CD14-positive monocyte (primary cell): Measurements from ENCODE around the gene FOXJ3. TPM values are rescaled to one million over a fixed set of nuclear protein-coding genes. Genes with fewer than 3 reads are reported as not detected.

Experiments
- DNase-seq, 3 donors: peaks; one replicate each; pipeline ENCODE4 v3.0.0-alpha.2; 2011 to 2022
- H2AFZ ChIP-seq: 2 replicates; pipeline ENCODE4 v1.6.0; 2012; ENCODE audit warnings: mild to moderate bottlenecking, low read depth, low read length, inconsistent platforms; ENCODE audit not compliant: insufficient read depth, poor library complexity, severe bottlenecking
- H3K27ac ChIP-seq, 2 donors: 1 replicate in 1 of 2; 2 replicates in 1 of 2; pipeline ENCODE4 v1.5.1; 2012 to 2013; ENCODE audit warnings: low read length in 2 of 2, control low read depth in 1 of 2, inconsistent platforms in 1 of 2, low read depth in 1 of 2, mild to moderate bottlenecking in 1 of 2
- H3K27me3 ChIP-seq, 2 donors: one replicate each; pipeline versions ENCODE4 v1.6.0 to v1.6.1; 2011 to 2013; ENCODE audit warnings: low read length in 2 of 2; ENCODE audit not compliant: control insufficient read depth in 2 of 2, insufficient read depth in 2 of 2
- H3K36me3 ChIP-seq, 2 donors: replicated peaks in 1 of 2; 1 replicate in 1 of 2; 2 replicates in 1 of 2; pipeline versions ENCODE4 v1.5.1 to v1.6.1; 2012 to 2013; ENCODE audit warnings: low read length in 2 of 2, control low read depth in 1 of 2, inconsistent platforms in 1 of 2, mild to moderate bottlenecking in 1 of 2; ENCODE audit not compliant: insufficient read depth in 2 of 2, control insufficient read depth in 1 of 2
- H3K4me1 ChIP-seq, 2 donors: 1 replicate in 1 of 2; 2 replicates in 1 of 2; pipeline versions ENCODE4 v1.5.1 to v1.6.1; 2012 to 2013; ENCODE audit warnings: low read length in 2 of 2, control low read depth in 1 of 2, inconsistent platforms in 1 of 2, mild to moderate bottlenecking in 1 of 2, moderate library complexity in 1 of 2; ENCODE audit not compliant: insufficient read depth in 2 of 2, control insufficient read depth in 1 of 2
- H3K4me2 ChIP-seq: replicated peaks from 2 replicates; pipeline ENCODE3; 2012; ENCODE audit warnings: low read length, moderate library complexity, mild to moderate bottlenecking; ENCODE audit not compliant: poor library complexity, severe bottlenecking; ENCODE audit errors: extremely low read depth
- H3K4me3 ChIP-seq, 3 experiments: fragments of 200-600 bp in 1 of 3; sonication (generic) in 1 of 3; replicated peaks in 1 of 3; 1 replicate in 2 of 3; 2 replicates in 1 of 3; pipeline ENCODE4 v1.5.1; 2011 to 2013; ENCODE audit warnings: low read length in 3 of 3, mild to moderate bottlenecking in 3 of 3, control low read depth in 2 of 3, low read depth in 2 of 3, inconsistent platforms in 1 of 3, moderate library complexity in 1 of 3
- H3K79me2 ChIP-seq: 2 replicates; pipeline ENCODE4 v1.6.0; 2012; ENCODE audit warnings: mild to moderate bottlenecking, control low read depth, inconsistent platforms, low read length, moderate library complexity; ENCODE audit not compliant: insufficient read depth
- H3K9ac ChIP-seq: 2 replicates; pipeline ENCODE4 v1.6.0; 2017; ENCODE audit warnings: low read length, mild to moderate bottlenecking; ENCODE audit not compliant: insufficient read depth, poor library complexity, severe bottlenecking
- H3K9me3 ChIP-seq, 2 donors: replicated peaks in 1 of 2; 1 replicate in 1 of 2; 2 replicates in 1 of 2; pipeline versions ENCODE4 v1.5.1 to v1.6.1; 2012 to 2013; ENCODE audit warnings: low read length in 2 of 2, control low read depth in 1 of 2; ENCODE audit not compliant: control insufficient read depth in 1 of 2, insufficient read depth in 1 of 2
- H4K20me1 ChIP-seq: 2 replicates; pipeline ENCODE4 v1.6.0; 2012; ENCODE audit warnings: mild to moderate bottlenecking, low read length, control low read depth, moderate library complexity; ENCODE audit not compliant: insufficient read depth
- H3K27ac Mint-ChIP-seq, 7 donors: one replicate each; pipeline ENCODE4 v1.8.0; 2020; ENCODE audit warnings: mild to moderate bottlenecking in 7 of 7, mixed read lengths in 7 of 7, moderate library complexity in 6 of 7, inconsistent platforms in 2 of 7
- H3K27me3 Mint-ChIP-seq, 3 donors: one replicate each; pipeline ENCODE4 v1.8.0; 2021 to 2022; ENCODE audit warnings: low read depth in 3 of 3, mild to moderate bottlenecking in 3 of 3, mixed read lengths in 3 of 3, moderate library complexity in 3 of 3, inconsistent platforms in 1 of 3
- H3K36me3 Mint-ChIP-seq, 2 donors: one replicate each; pipeline ENCODE4 v1.8.0; 2020; ENCODE audit warnings: mixed read lengths in 2 of 2, inconsistent platforms in 1 of 2, mild to moderate bottlenecking in 1 of 2
- H3K4me1 Mint-ChIP-seq: one replicate; pipeline ENCODE4 v1.8.0; 2020; ENCODE audit warnings: mild to moderate bottlenecking, mixed read lengths
- H3K4me3 Mint-ChIP-seq, 2 donors: one replicate each; pipeline ENCODE4 v1.8.0; 2020; ENCODE audit warnings: mild to moderate bottlenecking in 2 of 2, mixed read lengths in 2 of 2, moderate library complexity in 1 of 2
- H3K9me3 Mint-ChIP-seq, 7 donors: one replicate each; pipeline ENCODE4 v1.8.0; 2020 to 2022; ENCODE audit warnings: mixed read lengths in 7 of 7, mild to moderate bottlenecking in 6 of 7, moderate library complexity in 6 of 7, inconsistent platforms in 2 of 7
- WGBS: methylation state at CpG from one replicate; pipeline ENCODE4 v1.1.5; 2013; ENCODE audit warnings: missing lambda C conversion rate; ENCODE audit not compliant: insufficient coverage; 5-methylcytosine and 5-hydroxymethylcytosine counted together
- intact Hi-C, 2 donors: fragments of 100-400 bp; cut with micrococcal nuclease; formaldehyde crosslinking; loops; one replicate each; pipeline versions ENCODE4 v1.15.0 to v1.15.1; 2023
- polyA plus RNA-seq, 3 donors: library from polyadenylated mRNA; depleted of rRNA in 1 of 3; unstranded in 2 of 3; stranded (reverse) in 1 of 3; fragments of 300-500 nt in 2 of 3; fragments of >200 nt in 1 of 3; fragmentation: Illumina TruSeq in 2 of 3; gene quantifications; 1 replicate in 2 of 3; 2 replicates in 1 of 3; pipeline ENCODE4 v1.2.3, GENCODE V29; 2012 to 2021
- TF ChIP-seq, protein P1 (sequence below): fragments of 200-600 bp; IDR thresholded peaks from one replicate; pipeline ENCODE4 v1.8.0; 2022; ENCODE audit warnings: antibody characterized with exemption, mild to moderate bottlenecking

The FOXJ3 gene
- polyA plus RNA-seq, 3 donors, result 10.2 to 18.5 (median 18.4) TPM

DNA sequence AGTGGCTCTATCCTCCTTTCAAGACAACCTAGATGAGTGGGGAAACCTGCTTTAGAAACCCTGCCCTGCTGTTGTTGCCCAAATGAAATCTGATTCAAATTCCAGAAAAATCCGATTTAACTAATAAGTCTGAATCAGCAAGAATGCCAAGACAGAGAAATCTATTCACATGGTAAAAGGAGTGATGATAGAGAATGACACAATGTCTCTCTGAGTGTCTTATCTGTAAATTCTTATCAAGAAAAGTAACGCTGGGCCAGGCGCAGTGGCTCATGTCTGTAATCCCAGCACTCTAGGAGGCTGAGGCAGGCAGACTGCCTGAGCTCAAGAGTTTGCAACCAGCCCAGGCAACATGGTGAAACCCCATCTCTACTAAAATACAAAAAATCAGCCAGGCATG, 156.8 kb downstream of the FOXJ3 start:
- intact Hi-C loops, result loop anchor here in 1 of 2 donors (10.0 kb wide), 1 partner anchor 603 kb away; no protein-coding TSS in a partner anchor
- Histone ChIP-seq H2AFZ (no peak overlapping the region), H3K36me3 (peaks cover 16 to 66% of the 10 kb centered on the region in 2 donors), H3K79me2 (no peaks in the 10 kb centered on the region), H3K27ac (no peak overlapping the region), H3K4me3 (no peak overlapping the region), H3K9ac (no peak overlapping the region), H3K4me2 (no peak overlapping the region), H3K27me3 (no peaks in the 10 kb centered on the region), H3K9me3 (no peaks in the 10 kb centered on the region), H4K20me1 (no peaks in the 10 kb centered on the region), H3K4me1 (no peaks in the 10 kb centered on the region)
- no peak overlapping the region for H3K4me3 Mint-ChIP-seq
- H3K27ac Mint-ChIP-seq, result peak overlapping the region in 1 of 7 donors; percentile 55
- no peaks in the 10 kb centered on the region for H3K9me3 Mint-ChIP-seq
- TF ChIP-seq, protein P1, sequence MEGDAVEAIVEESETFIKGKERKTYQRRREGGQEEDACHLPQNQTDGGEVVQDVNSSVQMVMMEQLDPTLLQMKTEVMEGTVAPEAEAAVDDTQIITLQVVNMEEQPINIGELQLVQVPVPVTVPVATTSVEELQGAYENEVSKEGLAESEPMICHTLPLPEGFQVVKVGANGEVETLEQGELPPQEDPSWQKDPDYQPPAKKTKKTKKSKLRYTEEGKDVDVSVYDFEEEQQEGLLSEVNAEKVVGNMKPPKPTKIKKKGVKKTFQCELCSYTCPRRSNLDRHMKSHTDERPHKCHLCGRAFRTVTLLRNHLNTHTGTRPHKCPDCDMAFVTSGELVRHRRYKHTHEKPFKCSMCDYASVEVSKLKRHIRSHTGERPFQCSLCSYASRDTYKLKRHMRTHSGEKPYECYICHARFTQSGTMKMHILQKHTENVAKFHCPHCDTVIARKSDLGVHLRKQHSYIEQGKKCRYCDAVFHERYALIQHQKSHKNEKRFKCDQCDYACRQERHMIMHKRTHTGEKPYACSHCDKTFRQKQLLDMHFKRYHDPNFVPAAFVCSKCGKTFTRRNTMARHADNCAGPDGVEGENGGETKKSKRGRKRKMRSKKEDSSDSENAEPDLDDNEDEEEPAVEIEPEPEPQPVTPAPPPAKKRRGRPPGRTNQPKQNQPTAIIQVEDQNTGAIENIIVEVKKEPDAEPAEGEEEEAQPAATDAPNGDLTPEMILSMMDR, result no peak
- peaks cover 0 to 2% (median 0%) of the 10 kb centered on the region in 3 donors for H3K27me3 Mint-ChIP-seq
- WGBS, result 100% methylated on average over 1 of the region's 3 CpGs
- DNase-seq, result no peak
- no peaks in the 10 kb centered on the region for H3K4me1 Mint-ChIP-seq
- peaks cover 39 to 42% of the 10 kb centered on the region in 2 donors for H3K36me3 Mint-ChIP-seq

DNA sequence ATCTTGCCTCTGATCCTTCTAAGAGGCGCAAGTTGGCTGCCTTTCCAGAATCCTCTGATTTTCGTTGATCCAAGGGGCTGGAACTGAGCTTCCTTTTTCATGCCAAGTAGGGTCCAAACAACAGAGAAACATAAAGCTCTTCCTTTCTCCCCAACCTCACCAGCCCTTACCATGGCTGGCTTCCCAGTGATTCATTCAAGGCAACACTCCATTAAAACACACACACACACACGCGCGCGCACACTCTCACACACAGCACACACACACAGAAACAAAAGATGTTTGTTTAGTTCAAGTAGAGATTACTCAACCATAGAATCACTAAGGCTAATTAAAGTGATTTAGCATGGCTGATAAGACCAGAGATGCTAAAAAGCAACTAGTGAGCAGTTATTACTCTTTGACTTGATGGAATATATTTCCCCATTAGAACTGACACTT, 157.5 kb downstream of the FOXJ3 start:
- Histone ChIP-seq H3K4me3 (no peak overlapping the region), H3K27me3 (no peaks in the 10 kb centered on the region), H3K79me2 (no peaks in the 10 kb centered on the region), H3K4me2 (no peak overlapping the region), H3K4me1 (no peaks in the 10 kb centered on the region), H4K20me1 (no peaks in the 10 kb centered on the region), H3K36me3 (peaks cover 16 to 62% of the 10 kb centered on the region in 2 donors), H3K9me3 (no peaks in the 10 kb centered on the region), H3K9ac (no peak overlapping the region), H3K27ac (no peak overlapping the region), H2AFZ (no peak overlapping the region)
- Mint-ChIP-seq H3K27me3 (peaks cover 0 to 2% (median 0%) of the 10 kb centered on the region in 3 donors), H3K27ac (no peak overlapping the region), H3K4me1 (no peaks in the 10 kb centered on the region), H3K9me3 (no peaks in the 10 kb centered on the region), H3K4me3 (no peak overlapping the region), H3K36me3 (peaks cover 34 to 38% of the 10 kb centered on the region in 2 donors)
- intact Hi-C loops, result loop anchor here in 1 of 2 donors (10.0 kb wide), 1 partner anchor 603 kb away; no protein-coding TSS in a partner anchor
- TF ChIP-seq, protein P1, result no peak
- DNase-seq, result no peak
- WGBS, result 88% methylated on average over 2 of the region's 6 CpGs
